A172 (cell line): Measurements from ENCODE around the gene KCNMB1. TPM values are rescaled to one million over a fixed set of nuclear protein-coding genes. Genes with fewer than 3 reads are reported as not detected.
"Not testable (repeated sequence)": the region's sequence is repeated elsewhere in the genome, so short reads cannot be mapped to it uniquely, and the experiment has no call there.

Experiments used
- DNase-seq: peaks from one replicate; pipeline ENCODE4 v3.0.0-alpha.2; 2015; ENCODE audit warnings: low spot score
- total RNA-seq: library from RNA; depleted of rRNA; stranded (reverse); fragments of >200 nt; shearing (Covaris generic); gene quantifications from 2 replicates; pipeline ENCODE4 v1.2.3, GENCODE V29; 2014

The KCNMB1 gene
- total RNA-seq, 1 experiment from 2014 or later, result not detected

DNA sequence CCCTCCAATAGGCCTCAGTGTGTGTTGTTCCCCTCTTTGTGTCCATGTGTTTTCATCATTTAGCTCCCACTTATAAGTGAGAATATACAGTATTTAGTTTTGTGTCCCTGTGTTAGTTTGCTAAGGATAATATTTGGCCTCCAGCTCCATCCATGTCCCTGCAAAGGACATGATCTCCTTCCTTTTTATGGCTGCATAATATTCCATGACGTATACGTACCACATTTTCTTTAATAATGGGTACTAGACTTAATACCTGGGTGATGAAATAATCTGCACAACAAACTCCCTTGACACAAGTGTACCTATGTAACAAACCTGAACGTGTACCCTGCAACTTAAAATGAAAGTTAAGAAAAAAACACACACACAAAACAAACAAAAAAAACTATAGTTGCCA lies 12.6 kb downstream of the KCNMB1 start:
- not testable (repeated sequence) for DNase-seq

DNA sequence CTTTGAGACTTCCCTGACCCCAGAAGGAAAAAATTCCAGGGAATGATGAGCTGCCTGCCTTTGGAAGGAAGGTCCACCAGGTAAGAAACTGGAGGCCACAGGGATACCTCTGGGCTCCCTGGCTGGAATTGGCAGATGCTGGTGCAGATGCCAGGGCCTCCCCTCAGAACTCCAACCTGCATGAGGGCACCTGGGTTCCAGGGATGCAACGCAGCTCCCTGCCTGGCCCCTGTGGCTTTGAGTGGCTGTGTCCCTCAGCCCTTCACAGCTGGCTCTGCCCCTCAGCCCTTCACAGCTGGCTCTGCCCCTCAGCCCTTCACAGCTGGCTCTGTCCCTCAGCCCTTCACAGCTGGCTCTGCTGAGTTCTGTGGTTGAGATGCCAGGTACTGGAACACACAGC lies 13.9 kb downstream of the KCNMB1 start:
- no peak for DNase-seq

- no peak for DNase-seq
These were observed 16.2 kb downstream of the KCNMB1 start for GRCh38 chr5:170372971-170373370.

DNA sequence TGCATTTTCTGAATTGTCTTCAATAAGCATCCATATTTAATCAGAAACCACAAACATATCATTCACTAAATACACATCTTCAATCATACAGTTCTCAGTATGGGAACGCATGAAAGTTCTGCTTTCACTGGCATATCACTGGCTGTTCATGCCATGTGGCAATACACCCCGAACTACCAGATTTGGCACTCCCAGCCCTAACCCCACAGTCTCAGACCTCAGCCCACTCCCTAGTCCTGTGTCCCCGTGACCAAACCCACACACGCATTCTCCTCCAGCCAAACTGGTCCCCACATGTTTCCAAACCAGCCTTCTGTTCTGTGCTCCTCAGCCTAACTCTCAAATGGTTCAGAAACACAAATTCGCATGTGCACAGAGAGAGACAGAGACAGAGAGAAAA lies 20.6 kb downstream of the KCNMB1 start:
- DNase-seq, result no peak

GRCh38 chr5:170366276-170366675 lies 22.9 kb downstream of the KCNMB1 start:
- DNase-seq, result no peak

GRCh38 chr5:170365831-170366230 lies 23.3 kb downstream of the KCNMB1 start:
- no peak for DNase-seq

- DNase-seq, result no peak
These were observed 24.2 kb downstream of the KCNMB1 start for GRCh38 chr5:170365011-170365410.

- no peak for DNase-seq
These were observed 25.5 kb downstream of the KCNMB1 start for GRCh38 chr5:170363671-170364070.

GRCh38 chr5:170362656-170363055 lies 26.5 kb downstream of the KCNMB1 start:
- DNase-seq, result no peak

- no peak for DNase-seq
These were observed 27.1 kb downstream of the KCNMB1 start for GRCh38 chr5:170362102-170362501.

DNA sequence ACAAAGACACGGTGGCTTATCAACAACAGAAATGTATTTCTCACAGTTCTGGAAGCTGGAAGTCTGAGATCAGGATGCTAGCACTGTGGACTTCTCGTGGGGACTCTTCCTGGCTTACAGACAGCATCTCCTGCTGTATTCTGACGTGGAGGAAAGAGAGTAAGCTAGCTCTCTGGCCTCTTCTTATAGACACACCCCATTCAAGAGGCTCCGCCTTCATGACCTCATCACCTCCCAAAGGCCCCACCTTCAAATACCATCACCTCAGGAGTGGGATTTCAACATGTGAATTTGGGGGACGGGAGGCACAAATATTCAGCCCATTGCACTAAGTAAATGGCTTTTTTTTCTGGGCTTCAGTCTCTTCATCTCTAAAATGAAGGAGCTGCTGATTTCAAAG lies 27.6 kb downstream of the KCNMB1 start:
- no peak for DNase-seq

DNA sequence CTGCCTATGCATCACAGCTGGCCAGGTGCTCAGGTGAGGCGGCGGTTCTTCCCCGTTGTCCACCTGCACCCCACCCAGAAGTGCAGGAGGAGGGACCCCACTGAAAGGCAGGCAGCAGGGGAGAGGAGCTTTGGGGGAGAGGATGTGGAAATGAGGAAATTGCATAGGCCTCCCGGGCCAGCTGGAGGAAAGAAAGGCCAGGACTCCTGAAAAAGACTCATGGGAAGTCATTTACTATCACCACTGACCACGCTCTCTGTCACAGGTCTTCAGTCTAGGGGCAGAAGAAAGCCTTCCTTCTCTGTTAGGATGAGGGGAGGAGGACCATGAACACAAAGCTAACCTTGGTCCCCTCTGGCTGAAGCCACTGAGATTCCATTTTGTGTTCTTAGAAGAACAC lies 28.1 kb downstream of the KCNMB1 start:
- DNase-seq, result no peak

GRCh38 chr5:170360709-170361108 lies 28.5 kb downstream of the KCNMB1 start:
- DNase-seq, result no peak

DNA sequence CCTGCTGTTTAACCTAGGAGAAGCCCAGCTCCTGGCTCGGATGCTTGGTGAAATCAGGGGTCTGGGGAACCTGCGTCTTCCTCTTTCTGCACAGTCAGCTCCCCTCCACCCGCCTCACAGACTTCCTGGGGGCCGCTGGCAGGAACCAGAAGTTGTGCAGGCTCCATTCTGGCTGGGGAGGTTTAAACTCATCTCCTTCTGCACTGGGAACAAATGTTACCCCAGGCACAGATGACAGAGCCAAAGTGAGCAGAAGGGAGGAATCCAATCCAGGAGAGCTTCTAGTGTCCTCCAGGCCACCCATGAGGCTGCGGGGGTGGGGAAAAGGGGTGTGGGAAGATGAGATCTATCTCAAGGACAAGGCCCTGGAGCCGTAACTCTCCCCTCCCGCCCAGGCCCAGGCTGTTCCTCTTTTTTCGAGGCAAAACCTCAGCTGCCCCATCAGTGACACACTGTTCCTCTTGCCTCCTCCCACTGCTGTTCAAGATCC lies 31.2 kb downstream of the KCNMB1 start:
- no peak for DNase-seq

DNA sequence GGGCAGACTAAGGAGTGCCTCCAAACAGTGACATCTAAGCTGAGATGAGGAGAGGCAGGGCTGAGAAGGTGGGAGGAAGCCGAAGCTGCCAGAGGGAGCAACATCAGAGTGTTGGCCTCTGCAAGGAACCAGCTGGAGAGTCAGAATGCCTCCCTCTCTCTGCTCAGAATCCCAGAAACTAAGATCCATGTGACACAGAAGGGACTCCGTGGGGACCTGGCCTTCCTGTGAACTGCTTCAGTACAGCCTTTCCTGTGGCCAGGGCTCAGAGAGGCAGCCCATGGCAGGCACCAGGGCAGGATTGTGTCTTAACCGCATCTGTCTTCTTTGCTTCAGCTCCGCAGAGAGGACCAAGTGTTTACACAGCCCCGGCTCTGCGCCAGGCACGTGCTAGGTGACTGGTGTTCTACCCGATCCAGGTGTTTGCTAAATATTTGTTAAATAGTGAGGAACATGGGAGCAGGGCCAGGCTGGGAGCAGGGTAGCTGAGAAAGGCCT lies 33.5 kb downstream of the KCNMB1 start:
- DNase-seq, result no peak

DNA sequence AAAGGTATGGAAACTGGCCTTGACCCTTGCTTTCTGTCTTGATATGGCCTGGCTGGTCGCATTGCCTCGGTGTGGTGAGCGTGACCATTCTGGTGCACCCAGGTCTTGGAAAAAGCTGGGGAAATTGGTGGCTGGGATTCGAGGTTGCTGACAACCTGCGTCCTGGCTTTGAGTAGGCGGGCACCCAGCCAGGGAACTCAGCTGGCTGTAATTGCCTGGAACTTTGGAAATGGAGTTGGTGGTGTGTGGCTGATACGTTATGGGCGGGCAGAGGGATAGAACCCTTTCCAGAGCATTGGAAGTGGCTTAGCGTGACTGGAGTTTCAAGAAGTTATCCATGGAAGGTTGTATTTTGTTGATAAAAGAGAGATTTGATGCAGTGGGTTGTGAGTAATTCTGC lies 35.2 kb downstream of the KCNMB1 start:
- no peak for DNase-seq

DNA sequence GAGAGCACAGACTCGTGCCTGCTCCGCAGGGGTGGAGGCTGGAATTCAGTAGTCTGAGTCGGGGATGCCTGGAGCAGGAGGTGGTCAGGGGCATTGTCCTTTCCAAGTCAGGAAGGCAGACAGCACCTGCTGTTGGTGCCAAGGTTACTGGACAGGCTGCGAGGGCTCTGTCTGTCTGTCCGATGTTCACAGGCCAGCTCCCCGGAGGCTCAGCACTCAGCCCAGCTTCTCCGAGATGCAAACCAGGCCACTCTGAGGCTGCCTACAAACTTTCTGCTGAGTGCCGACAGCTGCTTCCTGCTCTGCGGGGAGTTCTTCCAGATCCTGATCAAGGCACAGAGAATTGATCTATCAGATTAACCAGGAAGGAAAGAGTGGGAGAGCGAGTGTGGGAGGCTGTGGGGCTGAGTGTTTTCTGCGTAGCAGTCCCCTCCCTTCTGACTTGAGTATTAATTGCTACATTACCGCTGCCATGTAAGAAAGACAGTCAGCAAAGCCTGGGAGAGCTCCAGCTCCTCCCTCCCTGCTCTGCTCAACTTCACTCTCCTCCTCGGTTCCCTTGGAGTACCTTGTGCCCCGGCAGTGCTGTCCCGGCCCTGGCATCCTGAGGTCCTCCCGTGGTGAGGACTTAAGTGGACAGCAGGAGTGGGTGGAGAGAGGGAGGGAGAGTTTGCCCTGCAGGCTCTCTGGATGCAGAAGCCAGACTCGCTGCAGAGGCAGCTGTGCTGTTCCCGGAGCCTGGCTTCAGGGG lies 36.0 kb downstream of the KCNMB1 start:
- DNase-seq, result no peak

DNA sequence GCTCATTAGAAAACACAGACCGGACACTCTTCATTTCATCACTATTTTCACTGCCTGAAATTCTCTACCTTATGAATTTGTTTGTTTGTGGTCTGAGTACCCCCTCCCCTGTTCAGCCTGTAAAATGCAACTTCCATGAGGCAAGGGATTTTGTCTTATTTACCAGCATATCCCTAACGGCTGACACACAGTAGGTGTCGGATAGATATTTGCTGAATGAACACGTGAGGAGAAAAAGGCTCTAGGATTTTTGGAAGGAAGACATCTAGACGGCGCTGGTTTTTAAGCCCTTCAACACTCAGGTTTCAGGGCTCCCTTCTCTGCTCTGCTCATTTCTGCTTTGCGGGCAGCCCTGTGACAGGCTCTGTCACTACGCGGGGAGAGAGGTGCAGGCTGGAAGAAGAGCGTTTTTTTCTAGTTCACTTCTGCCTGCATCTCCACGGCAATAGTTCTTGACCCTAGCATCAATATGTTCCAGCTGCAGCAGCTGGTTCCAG lies 41.0 kb downstream of the KCNMB1 start:
- no peak for DNase-seq

DNA sequence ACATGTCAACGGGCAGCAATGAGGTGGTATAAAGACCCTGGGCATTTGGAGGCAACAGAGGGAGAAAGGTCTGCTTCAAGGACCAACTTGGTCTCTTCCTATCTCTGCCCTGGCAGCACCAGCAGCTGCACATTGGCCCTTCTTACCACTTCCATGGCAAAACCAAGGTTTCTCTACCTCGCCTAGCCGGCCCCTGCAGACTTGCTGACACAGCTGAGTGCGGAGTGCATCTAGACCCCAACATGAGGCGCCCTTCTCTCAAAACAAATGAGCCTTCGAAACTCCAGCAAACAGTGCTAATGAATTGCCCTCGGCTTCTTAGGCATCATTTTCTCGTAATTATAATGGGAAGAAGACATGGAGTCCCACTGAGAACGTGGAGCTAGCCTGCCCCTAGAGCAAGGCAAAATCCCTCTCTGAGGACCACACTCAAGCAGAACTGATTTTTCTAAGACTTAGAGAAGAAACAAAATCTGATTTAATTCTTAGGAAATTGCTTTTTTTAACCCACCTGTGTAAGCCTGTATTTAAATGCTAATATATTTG lies 42.1 kb downstream of the KCNMB1 start:
- DNase-seq, result no peak

DNA sequence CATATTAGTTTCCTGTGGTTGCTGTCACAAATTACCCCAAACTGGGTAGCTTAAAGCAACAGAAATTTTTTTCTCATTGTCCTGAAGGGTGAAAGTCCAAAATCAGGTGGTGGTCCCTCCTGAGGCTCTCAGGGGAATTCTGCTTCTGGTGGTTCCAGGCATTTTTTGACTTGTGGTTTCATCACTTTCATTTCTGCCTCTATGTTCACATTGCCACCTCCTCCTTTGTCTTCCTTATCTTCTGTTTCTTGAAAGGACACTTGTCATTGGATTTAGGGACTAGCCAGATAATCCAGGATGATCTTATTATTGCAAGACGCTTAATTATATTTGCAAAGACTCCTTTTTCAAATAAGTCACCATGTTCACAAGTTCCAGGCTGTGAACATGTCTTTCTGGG lies 43.2 kb downstream of the KCNMB1 start:
- DNase-seq, result no peak

DNA sequence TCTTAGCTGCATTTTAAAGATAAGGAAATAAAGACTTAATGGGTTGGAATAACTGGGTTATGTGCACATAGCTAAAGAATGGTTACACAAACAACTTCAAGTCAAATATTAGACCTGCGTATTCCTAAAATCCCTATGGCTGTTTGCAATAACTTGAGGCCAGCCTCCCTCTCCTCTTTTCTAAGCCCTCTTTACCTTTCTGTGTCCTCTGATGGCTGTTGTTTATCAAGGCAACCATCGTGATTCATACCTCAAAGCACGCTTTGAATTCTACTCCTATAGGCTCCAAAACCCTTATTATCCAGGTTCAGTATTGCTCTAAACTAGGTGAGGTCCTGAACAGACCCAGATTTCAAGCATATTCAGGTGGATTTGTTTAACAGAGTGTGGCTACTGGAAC lies 46.0 kb downstream of the KCNMB1 start:
- DNase-seq, result no peak

DNA sequence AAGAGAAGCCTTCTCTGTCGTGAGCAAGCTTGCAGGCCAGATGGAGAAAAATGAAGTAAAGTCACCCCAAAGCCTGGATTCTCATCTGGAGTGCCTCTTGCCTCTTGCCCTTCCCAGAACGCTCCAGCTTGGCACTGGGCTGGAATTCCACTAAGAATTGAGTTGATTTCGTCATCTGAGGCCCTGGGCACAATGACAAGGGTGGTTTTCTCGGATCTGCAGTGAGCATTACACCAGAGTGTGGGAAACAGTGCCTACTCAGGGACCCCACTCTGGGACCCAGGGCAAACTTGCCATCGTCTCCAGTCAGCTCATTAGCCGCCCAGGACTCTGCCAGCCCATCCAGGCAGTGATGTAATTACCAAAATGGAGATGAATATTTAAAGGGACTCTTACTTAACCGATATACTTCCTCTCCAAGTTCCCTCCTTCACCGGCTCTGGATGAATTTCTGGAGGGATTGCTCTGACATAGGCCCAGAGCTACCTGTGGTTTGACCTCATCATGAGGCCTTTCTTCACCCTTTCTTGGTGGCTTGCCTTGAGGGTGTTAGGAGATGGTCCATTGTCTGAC lies 46.9 kb downstream of the KCNMB1 start:
- no peak for DNase-seq

DNA sequence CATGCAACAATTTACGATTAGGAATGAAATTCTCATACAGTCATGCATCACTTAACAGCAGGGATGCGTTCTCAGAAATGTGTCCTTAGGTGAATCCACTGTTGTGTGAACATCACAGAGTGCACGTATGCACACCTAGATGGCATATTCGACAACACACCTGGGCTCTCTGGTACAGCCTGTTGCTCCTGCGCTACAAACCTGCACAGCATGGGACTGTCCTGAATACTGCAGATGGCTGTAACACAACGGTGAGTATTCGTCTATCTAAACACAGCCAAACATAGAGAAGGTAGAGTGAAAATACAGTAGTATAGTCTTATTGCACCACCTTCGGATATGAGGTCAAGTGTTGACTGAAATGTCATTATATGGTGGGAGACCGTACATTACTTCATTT lies 47.6 kb downstream of the KCNMB1 start:
- no peak for DNase-seq
